Endothelial cell of umbilical vein (primary cell): ENCODE data around the gene MED4. TPM values are rescaled to one million over a fixed set of nuclear protein-coding genes. Genes with fewer than 3 reads are reported as not detected.

ENCODE experiments used
- BruUV-seq: library from RNA; stranded (reverse); fragments of 400-500 nt; replicated peaks from 2 replicates; lab custom pipeline; 2021; lab: Mats Ljungman, UMichigan
- CTCF ChIA-PET: fragments of 300-600, 350-600 bp; sonication (Branson Sonifier 250); formaldehyde crosslinking; loops from one replicate; lab custom pipeline; 2021; ENCODE audit warnings: antibody characterized with exemption, inconsistent platforms; lab: Charles Lee
- POLR2A ChIA-PET: fragments of 300-600, 350-600 bp; sonication (Branson Sonifier 250); formaldehyde crosslinking; loops from one replicate; lab custom pipeline; 2021; ENCODE audit warnings: antibody characterized with exemption, inconsistent platforms; lab: Charles Lee
- DNase-seq: peaks from one replicate; pipeline ENCODE4 v3.0.0-alpha.2; 2011; ENCODE audit warnings: low read depth, low spot score
- FAIRE-seq: peaks from 2 replicates; lab custom pipeline; 2011; peaks lifted over from hg19 to GRCh38; lab: Jason Lieb, UNC
- H2AFZ ChIP-seq: 2 replicates; pipeline ENCODE4 v1.6.0; 2012; ENCODE audit warnings: low read depth, low read length, control low read depth, inconsistent platforms
- H3K27ac ChIP-seq: 2 replicates; pipeline ENCODE4 v1.5.1; 2011; ENCODE audit warnings: low read depth, mild to moderate bottlenecking, control low read depth, low read length, moderate library complexity; ENCODE audit not compliant: insufficient read depth
- H3K27me3 ChIP-seq, 2 experiments: 2 replicates each; pipeline versions ENCODE4 v1.6.0 to v1.6.1; 2011; ENCODE audit warnings: low read length in 2 of 2, mixed read lengths in 1 of 2; ENCODE audit not compliant: control insufficient read depth in 2 of 2, insufficient read depth in 2 of 2
- H3K36me3 ChIP-seq, 2 experiments: 2 replicates in 1 of 2; 3 replicates in 1 of 2; pipeline ENCODE4 v1.5.1; 2011; ENCODE audit warnings: low read length in 2 of 2, mild to moderate bottlenecking in 1 of 2, moderate library complexity in 1 of 2; ENCODE audit not compliant: control insufficient read depth in 2 of 2, insufficient read depth in 2 of 2; ENCODE audit errors: extremely low read depth in 1 of 2
- H3K4me1 ChIP-seq: 3 replicates; pipeline ENCODE4 v1.5.1; 2011; ENCODE audit warnings: mild to moderate bottlenecking, low read length; ENCODE audit not compliant: control insufficient read depth, insufficient read depth; ENCODE audit errors: extremely low read depth
- H3K4me2 ChIP-seq: 2 replicates; pipeline ENCODE4 v1.6.1; 2011; ENCODE audit warnings: low read length, control low read depth, mixed read lengths; ENCODE audit not compliant: insufficient read depth
- H3K4me3 ChIP-seq, 3 experiments: fragments of 200-600 bp in 1 of 3; sonication (generic), shearing (Covaris generic) in 1 of 3; replicated peaks in 1 of 3; 2 replicates each; pipeline ENCODE4 v1.5.1; 2011 to 2016; ENCODE audit warnings: control low read depth in 3 of 3, low read length in 3 of 3, mild to moderate bottlenecking in 2 of 3, inconsistent platforms in 1 of 3, low read depth in 1 of 3, moderate library complexity in 1 of 3; ENCODE audit not compliant: insufficient read depth in 1 of 3
- H3K79me2 ChIP-seq: 2 replicates; pipeline ENCODE4 v1.6.0; 2012; ENCODE audit warnings: low read length, inconsistent platforms; ENCODE audit not compliant: control insufficient read depth, insufficient read depth
- H3K9ac ChIP-seq: replicated peaks from 2 replicates; pipeline ENCODE3; 2011; ENCODE audit warnings: low read length, control low read depth; ENCODE audit not compliant: insufficient read depth; ENCODE audit errors: extremely low read depth
- H3K9me1 ChIP-seq: replicated peaks from 3 replicates; pipeline ENCODE4 v1.6.0; 2011; ENCODE audit warnings: mild to moderate bottlenecking, low read length; ENCODE audit not compliant: control insufficient read depth, insufficient read depth; ENCODE audit errors: extremely low read depth
- H3K9me3 ChIP-seq: replicated peaks from 2 replicates; pipeline ENCODE4 v1.5.1; 2012; ENCODE audit warnings: low read length, inconsistent platforms; ENCODE audit not compliant: control insufficient read depth, insufficient read depth
- H4K20me1 ChIP-seq: replicated peaks from 2 replicates; pipeline ENCODE3; 2011; ENCODE audit warnings: mild to moderate bottlenecking, low read length; ENCODE audit not compliant: control insufficient read depth, insufficient read depth; ENCODE audit errors: extremely low read depth
- CTCF ChIP-seq, 2 donors: IDR thresholded peaks; 1 replicate in 1 of 2; 2 replicates in 1 of 2; pipeline ENCODE4 v1.5.1; 2011; ENCODE audit warnings: low read length in 2 of 2, mild to moderate bottlenecking in 2 of 2, moderate library complexity in 2 of 2, control low read depth in 1 of 2, inconsistent platforms in 1 of 2, low read depth in 1 of 2; ENCODE audit not compliant: insufficient read depth in 1 of 2; ENCODE audit errors: extremely low read depth in 1 of 2
- EZH2 ChIP-seq: IDR thresholded peaks from 2 replicates; pipeline ENCODE4 v1.6.1; 2012; ENCODE audit warnings: borderline replicate concordance, low read depth, mild to moderate bottlenecking, moderate library complexity, low read length, inconsistent platforms; ENCODE audit not compliant: severe bottlenecking
- FOS ChIP-seq: IDR thresholded peaks from 2 replicates; pipeline ENCODE4 v1.6.1; 2011; ENCODE audit warnings: mild to moderate bottlenecking, low read length, moderate library complexity, borderline replicate concordance; ENCODE audit not compliant: insufficient read depth
- GATA2 ChIP-seq: IDR thresholded peaks from 2 replicates; pipeline ENCODE4 v1.7.0; 2011; ENCODE audit warnings: low read depth, mild to moderate bottlenecking, moderate library complexity, mixed read lengths, low read length; ENCODE audit not compliant: insufficient read length, insufficient read depth
- JUN ChIP-seq: IDR thresholded peaks from 2 replicates; pipeline ENCODE4 v1.6.1; 2011; ENCODE audit warnings: borderline replicate concordance, low read depth; ENCODE audit not compliant: insufficient read length, insufficient read depth
- MAX ChIP-seq: IDR thresholded peaks from 2 replicates; pipeline ENCODE4 v1.6.1; 2011; ENCODE audit not compliant: insufficient read depth, insufficient read length
- MYC ChIP-seq: IDR thresholded peaks from one replicate; pipeline ENCODE4 v1.6.1; 2011; ENCODE audit warnings: mild to moderate bottlenecking, low read depth, low read length
- POLR2A ChIP-seq: IDR thresholded peaks from 2 replicates; pipeline ENCODE4 v1.6.1; 2012; ENCODE audit warnings: low read depth, mild to moderate bottlenecking, control low read depth, low read length
- POLR2AphosphoS5 ChIP-seq: IDR thresholded peaks from 2 replicates; pipeline ENCODE4 v1.6.1; 2012; ENCODE audit warnings: low read depth, mild to moderate bottlenecking, control low read depth, low read length, moderate library complexity; ENCODE audit not compliant: insufficient read depth
- dilution Hi-C: fragments of 300-500 bp; cut with MboI; formaldehyde crosslinking; loops from one replicate; pipeline ENCODE4 v1.15.0; 2019; ENCODE audit warnings: low sequenced_read_pairs; ENCODE audit not compliant: extremely low pct_ligation_motif_present
- intact Hi-C: fragments of 100-400 bp; cut with micrococcal nuclease; formaldehyde crosslinking; loops from one replicate; pipeline ENCODE4 v1.10.0; 2022
- polyA plus RNA-seq, 4 experiments: library from polyadenylated mRNA; depleted of rRNA in 3 of 4; stranded (reverse) in 3 of 4; unstranded in 1 of 4; fragments of >200 nt; gene quantifications; 2 replicates each; pipeline versions ENCODE4 v1.2.1 to v1.2.3, GENCODE V29; 2011 to 2012; ENCODE audit warnings: missing spikeins in 1 of 4
- total RNA-seq: library from RNA; stranded (reverse); gene quantifications from 2 replicates; pipeline ENCODE4 v1.2.3, GENCODE V29; 2021

The MED4 gene
- total and polyA plus RNA-seq, 2 donors (not counting 3 experiments of a cell fraction or from before 2014, with no cell fraction given), result 21.9 to 43.3 TPM

GRCh38 chr13:48072787-48073186, 22.1 kb downstream of the MED4 start:
- H3K9ac ChIP-seq, result no peak overlapping the region
- peaks cover 18 to 19% of the 10 kb centered on the region in 2 experiments for H3K36me3 ChIP-seq
- TF ChIP-seq MYC, result no peak
- TF ChIP-seq EZH2, result no peak
- TF ChIP-seq POLR2A, result no peak
- no peak for TF ChIP-seq POLR2AphosphoS5
- no peak for TF ChIP-seq GATA2
- TF ChIP-seq FOS, result no peak
- TF ChIP-seq JUN, result no peak
- TF ChIP-seq CTCF (IDR thresholded peaks at IDR 0.05; ENCODE audit: extremely low read depth in 1 of 2, insufficient read depth in 1 of 2, low read depth in 1 of 2, low read length in 2 of 2), result no peak
- TF ChIP-seq MAX, result no peak
- H3K27me3 ChIP-seq, result no peaks in the 10 kb centered on the region
- DNase-seq, result no peak
- ChIA-PET CTCF (interaction anchor here (1.5 kb wide), 1 partner anchor 22 kb away, joined by 3 read pairs; the partner anchor contains the start of gene MED4), POLR2A (no interaction called here)
- no peaks in the 10 kb centered on the region for H3K9me1 ChIP-seq
- no peak for FAIRE-seq
- H2AFZ ChIP-seq, result no peak overlapping the region
- no peak overlapping the region for H3K4me3 ChIP-seq
- no peak overlapping the region for H3K4me2 ChIP-seq
- intact Hi-C loops (no loop called here), dilution Hi-C loops (no loop called here)
- H3K27ac ChIP-seq, result no peak overlapping the region
- no TSS peak for BruUV-seq
- no peaks in the 10 kb centered on the region for H3K4me1 ChIP-seq
- H4K20me1 ChIP-seq, result no peaks in the 10 kb centered on the region
- peaks cover 5% of the 10 kb centered on the region for H3K9me3 ChIP-seq
- no peaks in the 10 kb centered on the region for H3K79me2 ChIP-seq
